IMR-90 (cell line): ENCODE results near the gene PRKAB1. TPM values are rescaled to one million over a fixed set of nuclear protein-coding genes. Genes with fewer than 3 reads are reported as not detected.

Experiments used
- ATAC-seq: fragments of 200-7000 bp; cut with Tn5 transposase; 2 replicates; pipeline ENCODE4 v1.9.1; 2020; ENCODE audit warnings: low read depth, mild to moderate bottlenecking, moderate library complexity
- BruUV-seq: library from RNA; stranded (reverse); fragments of 400-500 nt; replicated peaks from 2 replicates; lab custom pipeline; 2021; lab: Mats Ljungman, UMichigan
- CTCF ChIA-PET: fragments of 300-600 bp; formaldehyde crosslinking; extraction: SDS; loops from one replicate; lab custom pipeline; 2021; ENCODE audit warnings: antibody characterized with exemption; lab: Yijun Ruan, JAX
- POLR2A ChIA-PET: fragments of 300-600 bp; sonication (Branson Sonifier 250); formaldehyde crosslinking; loops from one replicate; lab custom pipeline; 2022; ENCODE audit warnings: antibody characterized with exemption; ENCODE audit not compliant: unreplicated experiment; lab: Charles Lee
- DNase-seq: peaks from one replicate; pipeline ENCODE4 v3.0.0; 2013
- H2AFZ ChIP-seq: replicated peaks from 2 replicates; pipeline ENCODE3; 2013; ENCODE audit warnings: low read length, mild to moderate bottlenecking; ENCODE audit not compliant: poor library complexity
- H2AK5ac ChIP-seq: 2 replicates; pipeline ENCODE4 v1.6.1; 2013; ENCODE audit warnings: low read depth, low read length, inconsistent platforms
- H2AK9ac ChIP-seq: replicated peaks from 2 replicates; pipeline ENCODE3; 2013; ENCODE audit warnings: mild to moderate bottlenecking, low read depth, low read length, moderate library complexity; ENCODE audit not compliant: poor library complexity
- H2BK120ac ChIP-seq: 2 replicates; pipeline ENCODE4 v1.6.1; 2013; ENCODE audit warnings: low read depth, low read length, inconsistent platforms
- H2BK15ac ChIP-seq: 3 replicates; pipeline ENCODE4 v1.6.1; 2013; ENCODE audit warnings: low read depth, low read length, inconsistent platforms
- H2BK20ac ChIP-seq: 2 replicates; pipeline ENCODE4 v1.6.1; 2013; ENCODE audit warnings: low read depth, mild to moderate bottlenecking, inconsistent platforms, low read length, moderate library complexity
- H2BK5ac ChIP-seq: 2 replicates; pipeline ENCODE4 v1.6.1; 2013; ENCODE audit warnings: mild to moderate bottlenecking, low read depth, low read length, inconsistent platforms; ENCODE audit not compliant: poor library complexity, severe bottlenecking
- H3K14ac ChIP-seq: replicated peaks from 2 replicates; pipeline ENCODE4 v1.6.1; 2013; ENCODE audit warnings: low read depth, low read length, inconsistent platforms
- H3K18ac ChIP-seq: 2 replicates; pipeline ENCODE4 v1.6.1; 2013; ENCODE audit warnings: low read depth, low read length, control low read depth
- H3K23ac ChIP-seq: 2 replicates; pipeline ENCODE4 v1.6.1; 2013; ENCODE audit warnings: low read depth, low read length, inconsistent platforms
- H3K27ac ChIP-seq: 2 replicates; pipeline ENCODE4 v1.5.1; 2013; ENCODE audit warnings: mild to moderate bottlenecking, control low read depth, low read length; ENCODE audit not compliant: insufficient read depth
- H3K27me3 ChIP-seq: 2 replicates; pipeline ENCODE4 v1.6.1; 2013; ENCODE audit warnings: low read length; ENCODE audit not compliant: control insufficient read depth, insufficient read depth
- H3K36me3 ChIP-seq: 2 replicates; pipeline ENCODE4 v1.6.1; 2013; ENCODE audit warnings: low read length, mixed read lengths; ENCODE audit not compliant: control insufficient read depth, insufficient read depth
- H3K4ac ChIP-seq: 2 replicates; pipeline ENCODE4 v1.6.1; 2013; ENCODE audit warnings: low read depth, low read length, inconsistent platforms
- H3K4me1 ChIP-seq: 2 replicates; pipeline ENCODE4 v1.6.1; 2013; ENCODE audit warnings: low read length, mixed read lengths; ENCODE audit not compliant: control insufficient read depth, insufficient read depth
- H3K4me2 ChIP-seq: 2 replicates; pipeline ENCODE4 v1.6.1; 2013; ENCODE audit warnings: low read depth, mild to moderate bottlenecking, control low read depth, low read length, moderate library complexity
- H3K4me3 ChIP-seq: 2 replicates; pipeline ENCODE4 v1.5.1; 2013; ENCODE audit warnings: low read depth, mild to moderate bottlenecking, control low read depth, low read length, moderate library complexity; ENCODE audit not compliant: insufficient read depth
- H3K56ac ChIP-seq: 2 replicates; pipeline ENCODE4 v1.6.1; 2013; ENCODE audit warnings: low read length, inconsistent platforms; ENCODE audit not compliant: insufficient read depth; ENCODE audit errors: extremely low read depth
- H3K79me1 ChIP-seq, 2 experiments: 2 replicates each; pipeline ENCODE4 v1.6.1; 2013; ENCODE audit warnings: low read length in 2 of 2, inconsistent platforms in 1 of 2, low read depth in 1 of 2
- H3K9ac ChIP-seq: 2 replicates; pipeline ENCODE4 v1.6.1; 2013; ENCODE audit warnings: low read depth, low read length, control low read depth
- H3K9me1 ChIP-seq: 2 replicates; pipeline ENCODE4 v1.6.1; 2013; ENCODE audit warnings: low read length, inconsistent platforms; ENCODE audit not compliant: insufficient read depth
- H3K9me3 ChIP-seq: 2 replicates; pipeline ENCODE4 v1.6.1; 2013; ENCODE audit warnings: low read length; ENCODE audit not compliant: control insufficient read depth, insufficient read depth
- H4K20me1 ChIP-seq: 2 replicates; pipeline ENCODE4 v1.6.1; 2013; ENCODE audit warnings: low read length, inconsistent platforms; ENCODE audit not compliant: insufficient read depth
- H4K5ac ChIP-seq: 2 replicates; pipeline ENCODE4 v1.6.1; 2013; ENCODE audit warnings: mild to moderate bottlenecking, low read depth, low read length, control low read depth
- H4K8ac ChIP-seq, 2 experiments: 2 replicates each; pipeline ENCODE4 v1.6.1; 2013; ENCODE audit warnings: low read depth in 2 of 2, low read length in 2 of 2, control low read depth in 1 of 2, inconsistent platforms in 1 of 2
- H4K91ac ChIP-seq: 2 replicates; pipeline ENCODE4 v1.6.1; 2013; ENCODE audit warnings: low read depth, low read length, inconsistent platforms; ENCODE audit not compliant: insufficient read depth
- POLR2A ChIP-seq: IDR thresholded peaks from 2 replicates; pipeline ENCODE4 v1.6.1; 2012; ENCODE audit warnings: mild to moderate bottlenecking, low read depth, low read length
- WGBS, 2 experiments: methylation state at CpG; one replicate each; pipeline versions ENCODE4 v1.1.5 to v1.1.7; 2013; ENCODE audit warnings: missing lambda C conversion rate in 2 of 2; ENCODE audit not compliant: insufficient read length in 1 of 2; ENCODE audit errors: extremely low coverage in 2 of 2; 5-methylcytosine and 5-hydroxymethylcytosine counted together
- dilution Hi-C: fragments of 300-500 bp; cut with HindIII; formaldehyde crosslinking; loops from one replicate; pipeline ENCODE4 v1.14.3; 2018; ENCODE audit warnings: low sequenced_read_pairs; ENCODE audit not compliant: unreplicated experiment
- in situ Hi-C: fragments of 300-500 bp; cut with MboI; formaldehyde crosslinking; loops from 3 replicates; pipeline ENCODE4 v1.14.3; 2019; ENCODE audit warnings: low sequenced_read_pairs, inconsistent platforms, mixed read lengths
- intact Hi-C: fragments of 100-400 bp; cut with micrococcal nuclease; formaldehyde crosslinking; loops from 2 replicates; pipeline ENCODE4 v1.10.0; 2022
- polyA plus RNA-seq, 3 experiments: library from polyadenylated mRNA; depleted of rRNA; stranded (reverse); fragments of >200 nt; gene quantifications; 2 replicates each; pipeline ENCODE4 v1.2.3, GENCODE V29; 2012; ENCODE audit warnings: low replicate concordance in 1 of 3
- total RNA-seq: library from RNA; depleted of rRNA; stranded (reverse); fragments of >200 nt; gene quantifications from 2 replicates; pipeline ENCODE4 v1.2.3, GENCODE V29; 2012

Gene PRKAB1
- total and polyA plus RNA-seq, 2 of the 4 experiments (the other 2 are of a cell fraction) = 9.7 to 19.3 TPM

- H3K36me3 ChIP-seq = peaks cover 2% of the 10 kb centered on the region; the same call in 1 of the 2 replicates
- H3K4ac ChIP-seq = no peak overlapping the region
- ATAC-seq = no peak
- TF ChIP-seq POLR2A = no peak
- H2BK15ac ChIP-seq = no peak overlapping the region
- H4K5ac ChIP-seq = no peak overlapping the region
- no peak overlapping the region for H2BK5ac ChIP-seq
- no peak for DNase-seq
- WGBS, 2 experiments = no CpG with 5 or more reads among the region's 4 CpGs
- H3K18ac ChIP-seq = no peak overlapping the region
- H4K20me1 ChIP-seq = no peaks in the 10 kb centered on the region
- POLR2A ChIA-PET = no interaction called here
- no peak overlapping the region for H2BK20ac ChIP-seq
- H2BK120ac ChIP-seq = no peak overlapping the region
- dilution Hi-C loops = no loop called here
- H2AK9ac ChIP-seq = no peak overlapping the region
- H3K56ac ChIP-seq = no peak overlapping the region
- intact Hi-C loops = no loop called here
- CTCF ChIA-PET = interaction anchor here (1.1 kb wide), 1 partner anchor 59 kb away, joined by 3 read pairs; no protein-coding TSS in a partner anchor
- H3K23ac ChIP-seq = no peak overlapping the region
- H3K27me3 ChIP-seq = no peaks in the 10 kb centered on the region
- no peak overlapping the region for H2AFZ ChIP-seq
- no peak overlapping the region for H3K27ac ChIP-seq
- H3K4me3 ChIP-seq = no peak overlapping the region
- no peak overlapping the region for H4K91ac ChIP-seq
- peaks cover 3% of the 10 kb centered on the region for H3K4me1 ChIP-seq
- no peaks in the 10 kb centered on the region for H3K9me3 ChIP-seq
- H3K4me2 ChIP-seq = no peak overlapping the region
- in situ Hi-C loops = no loop called here
- no peaks in the 10 kb centered on the region for H3K79me1 ChIP-seq
- H3K14ac ChIP-seq = no peak overlapping the region
- no peak overlapping the region for H2AK5ac ChIP-seq
- no peaks in the 10 kb centered on the region; the same call in 1 of the 2 replicates for H3K9me1 ChIP-seq
- BruUV-seq = no TSS peak
- no peak overlapping the region for H4K8ac ChIP-seq
- H3K9ac ChIP-seq = no peak overlapping the region
Measured at GRCh38 chr12:119721306-119721705, 53.4 kb downstream of the PRKAB1 start.
